BLaER1 treated with 17β-estradiol and CSF1 and Interleukin-3, amounts not matched to agents 10 nM and 100 nM (cell line): ENCODE results near the gene THOC6.

Experiments
- H3K27ac ChIP-seq, 11 experiments: shearing (Covaris generic); formaldehyde crosslinking; 2 replicates each; pipeline ENCODE4 v1.8.1; 2022
- H3K27me3 ChIP-seq, 11 experiments: shearing (Covaris generic); formaldehyde crosslinking; 2 replicates each; pipeline ENCODE4 v1.8.1; 2022
- H3K36me3 ChIP-seq, 11 experiments: shearing (Covaris generic); formaldehyde crosslinking; 2 replicates each; pipeline ENCODE4 v1.8.1; 2022
- H3K4me1 ChIP-seq, 10 experiments: shearing (Covaris generic); formaldehyde crosslinking; 2 replicates each; pipeline ENCODE4 v1.8.1; 2022
- H3K4me2 ChIP-seq, 11 experiments: shearing (Covaris generic); formaldehyde crosslinking; 2 replicates each; pipeline ENCODE4 v1.8.1; 2022
- H3K4me3 ChIP-seq, 10 experiments: shearing (Covaris generic); formaldehyde crosslinking; 2 replicates each; pipeline ENCODE4 v1.8.1; 2022
- H3K9ac ChIP-seq, 11 experiments: shearing (Covaris generic); formaldehyde crosslinking; 2 replicates each; pipeline ENCODE4 v1.8.1; 2022
- H3K9me3 ChIP-seq, 11 experiments: shearing (Covaris generic); formaldehyde crosslinking; replicated peaks in 1 of 11; 2 replicates each; pipeline ENCODE4 v1.8.1; 2022
- H4K20me1 ChIP-seq, 11 experiments: shearing (Covaris generic); formaldehyde crosslinking; 2 replicates each; pipeline ENCODE4 v1.8.1; 2022
- Cebpa-rat ChIP-seq, 11 experiments: shearing (Covaris generic); IDR thresholded peaks; 2 replicates each; pipeline ENCODE4 v1.8.1; 2022

The THOC6 gene

GRCh38 chr16:3007957-3008689 lies 15.7 kb upstream of the THOC6 start:
- H3K4me3 ChIP-seq = peak overlapping the region; percentile 28 to 64 (median 46)
- no peak for TF ChIP-seq Cebpa-rat (IDR thresholded peaks at IDR 0.05)
- H3K4me1 ChIP-seq = peaks cover 41 to 64% (median 49%) of the 10 kb centered on the region in 10 experiments
- H3K27me3 ChIP-seq = peaks cover 54 to 97% (median 82%) of the 10 kb centered on the region in 11 experiments
- peaks cover 0 to 9% (median 0%) of the 10 kb centered on the region in 11 experiments; a peak in 6 of 22 replicates for H4K20me1 ChIP-seq
- no peaks in the 10 kb centered on the region for H3K9me3 ChIP-seq
- H3K4me2 ChIP-seq = peak overlapping the region; percentile 89 to 100 (median 99)
- peak overlapping the region in 9 of 11 experiments; percentile 4 to 53 (median 37); a peak in 14 of 22 replicates for H3K9ac ChIP-seq
- H3K36me3 ChIP-seq = no peaks in the 10 kb centered on the region
- H3K27ac ChIP-seq = peak overlapping the region in 9 of 11 experiments; percentile 20 to 58 (median 42); a peak in 14 of 22 replicates

DNA sequence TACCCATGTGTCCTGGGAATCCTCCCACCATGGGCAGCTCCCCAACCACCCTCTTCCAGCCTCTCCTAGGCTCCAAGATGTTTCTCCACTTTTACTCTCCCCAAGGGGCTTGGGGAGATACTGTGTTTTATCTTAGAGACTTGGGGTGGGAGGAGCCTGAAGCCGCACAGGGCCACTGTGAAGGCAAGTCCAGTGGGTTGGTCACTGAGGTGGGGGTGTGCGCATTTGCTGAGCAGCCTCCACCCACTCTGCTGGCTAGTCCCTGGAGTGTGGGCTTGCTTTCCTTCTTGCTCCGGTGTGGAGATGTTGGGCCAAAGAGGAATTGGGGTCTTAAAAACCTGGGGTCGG lies 15.2 kb upstream of the THOC6 start:
- peak overlapping the region in 7 of 11 experiments; percentile 25 to 58 (median 43); a peak in 9 of 22 replicates for H3K27ac ChIP-seq
- H3K36me3 ChIP-seq = no peaks in the 10 kb centered on the region
- H3K4me3 ChIP-seq = peak overlapping the region in 7 of 10 experiments; percentile 39 to 64 (median 47); a peak in 9 of 20 replicates
- H3K4me1 ChIP-seq = peaks cover 41 to 65% (median 50%) of the 10 kb centered on the region in 10 experiments
- H3K9ac ChIP-seq = peak overlapping the region in 1 of 11 experiments; percentile 48; a peak in 1 of 22 replicates
- TF ChIP-seq Cebpa-rat (IDR thresholded peaks at IDR 0.05) = no peak
- peak overlapping the region; percentile 89 to 100 (median 99) for H3K4me2 ChIP-seq
- H4K20me1 ChIP-seq = peaks cover 0 to 14% (median 0%) of the 10 kb centered on the region in 11 experiments; a peak in 6 of 22 replicates
- no peaks in the 10 kb centered on the region for H3K9me3 ChIP-seq
- H3K27me3 ChIP-seq = peaks cover 59 to 98% (median 84%) of the 10 kb centered on the region in 11 experiments

DNA sequence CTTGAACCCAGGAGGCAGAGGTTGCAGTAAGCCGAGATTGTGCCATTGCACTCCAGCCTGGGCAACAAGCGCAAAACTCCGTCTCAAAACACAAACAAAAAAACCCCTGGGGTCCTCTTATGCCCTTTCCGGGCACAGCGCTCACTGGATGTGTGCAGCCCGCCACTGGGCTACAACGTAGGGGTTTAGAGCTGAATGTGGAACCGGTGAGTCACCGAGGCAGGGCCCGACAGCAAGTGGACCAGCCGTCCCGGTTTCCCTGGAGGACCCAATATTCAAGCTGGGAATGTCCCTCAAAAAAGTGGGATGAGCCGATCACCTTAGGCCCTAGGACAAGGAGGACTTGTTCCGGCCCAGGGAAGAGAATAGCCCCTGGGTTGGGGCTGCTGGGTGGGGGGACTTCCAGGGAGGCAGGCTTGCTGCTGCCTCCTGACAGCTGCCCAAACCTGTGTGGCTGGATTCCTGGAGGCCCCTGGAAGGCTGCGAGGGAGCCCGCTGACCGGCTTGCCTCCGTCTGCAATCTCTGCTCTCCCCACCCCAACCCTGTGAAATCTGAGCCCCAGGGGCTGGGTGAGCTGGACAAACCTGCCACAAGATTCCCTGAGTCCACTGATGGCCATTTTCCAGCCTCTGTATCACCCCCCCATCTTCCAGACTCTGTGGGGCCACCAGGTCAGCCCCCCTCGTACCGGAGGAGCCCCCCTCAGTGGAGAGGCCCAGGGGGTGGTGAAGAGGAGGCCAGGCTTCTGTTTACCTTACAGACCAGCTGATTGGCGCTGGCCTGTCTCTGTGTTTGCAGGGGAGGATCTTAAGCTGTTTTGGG lies 14.1 kb upstream of the THOC6 start:
- Histone ChIP-seq H3K36me3 (no peaks in the 10 kb centered on the region), H3K4me1 (peaks cover 41 to 60% (median 50%) of the 10 kb centered on the region in 10 experiments), H3K27me3 (peaks cover 63 to 99% (median 85%) of the 10 kb centered on the region in 11 experiments), H3K9ac (no peak overlapping the region), H4K20me1 (peaks cover 0 to 15% (median 0%) of the 10 kb centered on the region in 11 experiments; a peak in 5 of 22 replicates), H3K9me3 (no peaks in the 10 kb centered on the region), H3K27ac (no peak overlapping the region), H3K4me2 (peak overlapping the region in 6 of 11 experiments; percentile 94 to 99 (median 98); a peak in 10 of 22 replicates), H3K4me3 (no peak overlapping the region)
- no peak for TF ChIP-seq Cebpa-rat (IDR thresholded peaks at IDR 0.05)

DNA sequence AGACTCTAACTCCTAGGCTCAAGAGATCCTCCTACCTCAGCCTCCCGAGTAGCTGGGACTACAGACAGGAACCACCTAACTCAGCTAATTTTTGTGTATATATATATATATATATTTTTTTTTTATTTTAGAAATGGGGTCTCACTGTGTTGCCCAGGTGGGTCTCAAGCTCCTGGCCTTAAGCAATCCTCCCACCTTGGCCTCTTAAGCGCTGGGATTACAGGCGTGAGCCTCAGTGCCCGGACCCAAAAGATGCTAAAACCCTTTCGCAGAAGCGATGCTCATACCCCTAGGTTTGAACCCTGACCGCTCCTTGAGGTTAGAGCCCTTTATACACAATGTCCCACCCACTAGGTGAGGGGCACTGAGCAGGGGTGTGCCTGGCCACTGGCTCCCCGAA lies 13.3 kb upstream of the THOC6 start:
- H3K9ac ChIP-seq = no peak overlapping the region
- no peak overlapping the region for H3K27ac ChIP-seq
- H4K20me1 ChIP-seq = peaks cover 0 to 15% (median 0%) of the 10 kb centered on the region in 11 experiments; a peak in 5 of 22 replicates
- no peak overlapping the region for H3K4me3 ChIP-seq
- H3K9me3 ChIP-seq = no peaks in the 10 kb centered on the region
- peaks cover 56 to 99% (median 84%) of the 10 kb centered on the region in 11 experiments for H3K27me3 ChIP-seq
- no peaks in the 10 kb centered on the region for H3K36me3 ChIP-seq
- no peak for TF ChIP-seq Cebpa-rat (IDR thresholded peaks at IDR 0.05)
- peaks cover 37 to 57% (median 47%) of the 10 kb centered on the region in 10 experiments for H3K4me1 ChIP-seq
- H3K4me2 ChIP-seq = no peak overlapping the region

GRCh38 chr16:3012246-3012645 lies 11.6 kb upstream of the THOC6 start:
- Histone ChIP-seq H3K4me2 (peak overlapping the region in 10 of 11 experiments; percentile 0 to 66 (median 50); a peak in 16 of 22 replicates), H3K4me3 (no peak overlapping the region), H3K27me3 (peaks cover 41 to 86% (median 69%) of the 10 kb centered on the region in 11 experiments), H3K9ac (no peak overlapping the region; a peak in 1 of 22 replicates), H4K20me1 (peaks cover 0 to 15% (median 0%) of the 10 kb centered on the region in 11 experiments; a peak in 5 of 22 replicates), H3K36me3 (no peaks in the 10 kb centered on the region), H3K4me1 (peaks cover 21 to 41% (median 33%) of the 10 kb centered on the region in 10 experiments), H3K9me3 (no peaks in the 10 kb centered on the region), H3K27ac (no peak overlapping the region)
- TF ChIP-seq Cebpa-rat (IDR thresholded peaks at IDR 0.05) = no peak

GRCh38 chr16:3012828-3013420 lies 10.9 kb upstream of the THOC6 start, which contains the start of gene CLDN9:
Gene CLDN9 (plus strand): TSS chr16:3012923. CDS start chr16:3013363, 440 bp downstream.
- H3K27me3 ChIP-seq = peaks cover 41 to 84% (median 63%) of the 10 kb centered on the region in 11 experiments
- no peaks in the 10 kb centered on the region for H3K36me3 ChIP-seq
- H3K27ac ChIP-seq = no peak within 1 kb of the TSS
- H3K9me3 ChIP-seq = no peaks in the 10 kb centered on the region
- H4K20me1 ChIP-seq = peaks cover 0 to 15% (median 0%) of the 10 kb centered on the region in 11 experiments; a peak in 5 of 22 replicates
- H3K9ac ChIP-seq = no peak within 1 kb of the TSS; a peak in 2 of 22 replicates
- H3K4me1 ChIP-seq = peaks cover 15 to 36% (median 28%) of the 10 kb centered on the region in 10 experiments
- TF ChIP-seq Cebpa-rat (IDR thresholded peaks at IDR 0.05) = no peak
- H3K4me3 ChIP-seq = no peak within 1 kb of the TSS
- peak within 1 kb of the TSS in 10 of 11 experiments; percentile 0 to 66 (median 50); a peak in 17 of 22 replicates for H3K4me2 ChIP-seq

DNA sequence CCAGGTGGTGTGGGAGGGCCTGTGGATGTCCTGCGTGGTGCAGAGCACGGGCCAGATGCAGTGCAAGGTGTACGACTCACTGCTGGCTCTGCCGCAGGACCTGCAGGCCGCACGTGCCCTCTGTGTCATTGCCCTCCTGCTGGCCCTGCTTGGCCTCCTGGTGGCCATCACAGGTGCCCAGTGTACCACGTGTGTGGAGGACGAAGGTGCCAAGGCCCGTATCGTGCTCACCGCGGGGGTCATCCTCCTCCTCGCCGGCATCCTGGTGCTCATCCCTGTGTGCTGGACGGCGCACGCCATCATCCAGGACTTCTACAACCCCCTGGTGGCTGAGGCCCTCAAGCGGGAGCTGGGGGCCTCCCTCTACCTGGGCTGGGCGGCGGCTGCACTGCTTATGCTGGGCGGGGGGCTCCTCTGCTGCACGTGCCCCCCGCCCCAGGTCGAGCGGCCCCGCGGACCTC lies 10.3 kb upstream of the THOC6 start:
- no peak overlapping the region for H3K4me3 ChIP-seq
- H3K4me1 ChIP-seq = peaks cover 12 to 34% (median 25%) of the 10 kb centered on the region in 10 experiments
- peaks cover 0 to 15% (median 0%) of the 10 kb centered on the region in 11 experiments; a peak in 5 of 22 replicates for H4K20me1 ChIP-seq
- 0 out of 22 replicates have a peak overlapping the region, but pooled peaks of 1 of the 11 experiments have one; percentile 46 for H3K4me2 ChIP-seq
- no peak overlapping the region for H3K9ac ChIP-seq
- peaks cover 45 to 88% (median 63%) of the 10 kb centered on the region in 11 experiments for H3K27me3 ChIP-seq
- no peaks in the 10 kb centered on the region for H3K9me3 ChIP-seq
- TF ChIP-seq Cebpa-rat (IDR thresholded peaks at IDR 0.05) = no peak
- no peaks in the 10 kb centered on the region for H3K36me3 ChIP-seq
- H3K27ac ChIP-seq = no peak overlapping the region

DNA sequence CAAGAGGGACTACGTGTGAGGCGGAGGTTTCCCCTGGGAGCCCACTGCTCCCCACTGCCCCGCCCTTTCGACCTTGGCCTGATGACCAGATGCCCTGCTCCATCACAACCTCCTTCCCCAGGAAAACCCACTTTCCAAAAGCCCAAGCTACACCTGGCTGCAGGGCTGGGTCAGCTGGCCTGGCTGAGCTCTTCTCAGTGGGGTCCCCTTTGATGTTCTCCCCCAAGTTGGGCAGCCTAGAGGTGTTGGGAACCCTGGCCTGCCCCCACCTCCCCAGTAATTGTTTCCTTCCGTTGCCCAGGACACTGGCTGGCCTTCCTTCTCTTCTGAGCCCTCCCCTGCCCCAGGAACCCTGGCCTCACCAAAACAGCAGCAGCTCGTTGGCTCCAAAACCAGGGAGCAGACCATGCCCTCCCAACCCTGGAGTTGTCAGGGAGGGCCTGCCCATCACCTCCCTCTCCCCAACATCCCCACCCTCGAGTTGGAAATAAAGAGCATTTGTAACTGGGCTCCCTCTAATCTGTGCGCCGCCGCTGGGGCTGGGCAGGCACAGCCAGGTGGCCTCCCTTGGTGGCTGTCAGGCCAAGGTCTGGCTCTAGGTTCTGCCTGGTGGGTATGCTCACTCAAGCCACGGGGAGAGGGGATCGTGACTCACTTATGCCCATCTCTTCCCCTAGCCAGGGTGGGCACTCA lies 9.7 kb upstream of the THOC6 start:
- no peak overlapping the region for H3K9ac ChIP-seq
- no peak overlapping the region for H3K4me2 ChIP-seq
- H3K36me3 ChIP-seq = no peaks in the 10 kb centered on the region
- H3K4me3 ChIP-seq = no peak overlapping the region
- H3K27ac ChIP-seq = no peak overlapping the region
- no peaks in the 10 kb centered on the region for H3K9me3 ChIP-seq
- TF ChIP-seq Cebpa-rat (IDR thresholded peaks at IDR 0.05) = no peak
- H3K27me3 ChIP-seq = peaks cover 45 to 90% (median 66%) of the 10 kb centered on the region in 11 experiments
- peaks cover 6 to 28% (median 20%) of the 10 kb centered on the region in 10 experiments for H3K4me1 ChIP-seq
- H4K20me1 ChIP-seq = peaks cover 0 to 15% (median 0%) of the 10 kb centered on the region in 11 experiments; a peak in 5 of 22 replicates
